Measurements from ENCODE around the gene TBC1D22A.

- no peak for TF ChIP-seq CTCF (IDR thresholded peaks at IDR 0.05; ENCODE audit: poor library complexity, severe bottlenecking)
- no peak for TF ChIP-seq RAD21 (conservative IDR thresholded peaks at IDR 0.05)
- no peak for TF ChIP-seq REST (IDR thresholded peaks at IDR 0.05; ENCODE audit: borderline replicate concordance)
- TF ChIP-seq EZH2 (IDR thresholded peaks at IDR 0.05; ENCODE audit: borderline replicate concordance, insufficient read depth, low read length, poor library complexity, severe bottlenecking), result no peak
Observed at GRCh38 chr22:46914916-46915894, 152.8 kb downstream of the TBC1D22A start.
